Osteoblast (primary cell): ENCODE measurements around the gene CDK17. TPM values are rescaled to one million over a fixed set of nuclear protein-coding genes. Genes with fewer than 3 reads are reported as not detected.
"Not testable (repeated sequence)": the region's sequence is repeated elsewhere in the genome, so short reads cannot be mapped to it uniquely, and the experiment has no call there.

Experiments used
- DNase-seq: peaks from one replicate; pipeline ENCODE4 v3.0.0; 2011; ENCODE audit warnings: low spot score, mixed read lengths; ENCODE audit not compliant: insufficient read length; ENCODE audit errors: missing footprints
- H2AFZ ChIP-seq: 2 replicates; pipeline ENCODE4 v1.6.0; 2011; ENCODE audit warnings: mild to moderate bottlenecking, low read length
- H3K27ac ChIP-seq: 2 replicates; pipeline ENCODE4 v1.5.1; 2011; ENCODE audit warnings: mild to moderate bottlenecking, low read depth, low read length, moderate library complexity
- H3K27me3 ChIP-seq: 2 replicates; pipeline ENCODE4 v1.6.0; 2012; ENCODE audit warnings: mild to moderate bottlenecking, control low read depth, inconsistent platforms, low read length, moderate library complexity; ENCODE audit not compliant: insufficient read depth
- H3K36me3 ChIP-seq: 2 replicates; pipeline ENCODE4 v1.5.1; 2011; ENCODE audit warnings: mild to moderate bottlenecking, low read length, control low read depth, moderate library complexity; ENCODE audit not compliant: insufficient read depth
- H3K4me1 ChIP-seq: 2 replicates; pipeline ENCODE4 v1.5.1; 2011; ENCODE audit warnings: mild to moderate bottlenecking, low read length, control low read depth, moderate library complexity; ENCODE audit not compliant: insufficient read depth
- H3K4me2 ChIP-seq: 2 replicates; pipeline ENCODE4 v1.6.0; 2011; ENCODE audit warnings: mild to moderate bottlenecking, low read length; ENCODE audit not compliant: insufficient read depth
- H3K4me3 ChIP-seq: fragments of 200-600 bp; sonication (generic); 3 replicates; pipeline ENCODE4 v1.5.1; 2012; ENCODE audit warnings: mild to moderate bottlenecking, low read length, inconsistent platforms; ENCODE audit not compliant: insufficient read depth
- H3K79me2 ChIP-seq: 2 replicates; pipeline ENCODE4 v1.6.0; 2012; ENCODE audit warnings: mild to moderate bottlenecking, low read length, control low read depth, inconsistent platforms; ENCODE audit not compliant: insufficient read depth
- H3K9me3 ChIP-seq: 2 replicates; pipeline ENCODE4 v1.5.1; 2011; ENCODE audit warnings: low read depth, low read length, control low read depth
- H4K20me1 ChIP-seq: 2 replicates; pipeline ENCODE4 v1.6.0; 2012; ENCODE audit warnings: mild to moderate bottlenecking, low read length, control low read depth; ENCODE audit not compliant: insufficient read depth
- CTCF ChIP-seq: IDR thresholded peaks from 2 replicates; pipeline ENCODE4 v1.5.1; 2011; ENCODE audit warnings: mild to moderate bottlenecking, low read depth, low read length, moderate library complexity; ENCODE audit errors: extremely low read depth
- total RNA-seq: library from RNA; depleted of rRNA; stranded (reverse); fragments of >200 nt; gene quantifications from 2 replicates; pipeline ENCODE4 v1.2.3, GENCODE V29; 2012

Gene CDK17
- total RNA-seq, 1 donor = 68.0 TPM

- Histone ChIP-seq H3K4me2 (no peak overlapping the region), H3K79me2 (peaks cover 3% of the 10 kb centered on the region), H4K20me1 (no peaks in the 10 kb centered on the region), H3K27ac (peak overlapping the region; percentile 78), H3K36me3 (peaks cover 4% of the 10 kb centered on the region), H2AFZ (no peak overlapping the region), H3K4me1 (peaks cover 37% of the 10 kb centered on the region), H3K4me3 (no peak overlapping the region), H3K27me3 (no peaks in the 10 kb centered on the region), H3K9me3 (no peaks in the 10 kb centered on the region)
- TF ChIP-seq CTCF = no peak
- DNase-seq = no peak
These were observed 19.5 kb upstream of the CDK17 start for GRCh38 chr12:96419576-96420276.

GRCh38 chr12:96417688-96418087 lies 17.4 kb upstream of the CDK17 start:
- H3K9me3 ChIP-seq, H3K4me3 ChIP-seq, H3K27ac ChIP-seq, H3K27me3 ChIP-seq, DNase-seq, H3K36me3 ChIP-seq, H4K20me1 ChIP-seq, H2AFZ ChIP-seq, H3K4me2 ChIP-seq, H3K79me2 ChIP-seq: not testable (repeated sequence)
- peaks cover 35% of the 10 kb centered on the region for H3K4me1 ChIP-seq

GRCh38 chr12:96416033-96416799 lies 16.0 kb upstream of the CDK17 start:
- Histone ChIP-seq H4K20me1 (no peaks in the 10 kb centered on the region), H3K36me3 (no peaks in the 10 kb centered on the region), H3K27me3 (no peaks in the 10 kb centered on the region), H3K79me2 (no peaks in the 10 kb centered on the region), H2AFZ (no peak overlapping the region), H3K4me3 (peak overlapping the region; percentile 26), H3K27ac (peak overlapping the region; percentile 79), H3K4me2 (peak overlapping the region; percentile 52), H3K4me1 (peaks cover 27% of the 10 kb centered on the region), H3K9me3 (no peaks in the 10 kb centered on the region)
- TF ChIP-seq CTCF = no peak
- DNase-seq = no peak

GRCh38 chr12:96414637-96415036 lies 14.4 kb upstream of the CDK17 start:
- no peaks in the 10 kb centered on the region for H3K27me3 ChIP-seq
- H4K20me1 ChIP-seq = no peaks in the 10 kb centered on the region
- peaks cover 17% of the 10 kb centered on the region for H3K4me1 ChIP-seq

More at GRCh38 chr12:96414637-96415036, 14.4 kb upstream of the CDK17 start:
- H2AFZ ChIP-seq = no peak overlapping the region
- no peak overlapping the region for H3K4me3 ChIP-seq
- no peak overlapping the region for H3K27ac ChIP-seq
- H3K36me3 ChIP-seq = no peaks in the 10 kb centered on the region
- no peaks in the 10 kb centered on the region for H3K9me3 ChIP-seq
- no peak for DNase-seq
- H3K4me2 ChIP-seq = no peak overlapping the region
- TF ChIP-seq CTCF = no peak
- H3K79me2 ChIP-seq = no peaks in the 10 kb centered on the region
